AML-193 (cell line): ENCODE results near the gene CTU2.

Experiments used
- DNase-seq, 2 experiments: peaks; one replicate each; lab custom pipeline; 2025; lab: John Stamatoyannopoulos, UW

CTU2 gene

GRCh38 chr16:88743693-88744576 lies 37.6 kb downstream of the CTU2 start:
- DNase-seq, result peak in 1 of 2 experiments; percentile 19

GRCh38 chr16:88744577-88745521 lies 38.5 kb downstream of the CTU2 start:
- no peak for DNase-seq

GRCh38 chr16:88746506-88746905 lies 40.2 kb downstream of the CTU2 start:
- no peak for DNase-seq

GRCh38 chr16:88747588-88748301 lies 41.4 kb downstream of the CTU2 start:
- DNase-seq, result peak; percentile 74 to 81

- DNase-seq, result no peak
These were observed 42.1 kb downstream of the CTU2 start for GRCh38 chr16:88748364-88748763.

GRCh38 chr16:88749358-88749757 lies 43.1 kb downstream of the CTU2 start:
- DNase-seq, result no peak

- no peak for DNase-seq
These were observed 44.6 kb downstream of the CTU2 start for GRCh38 chr16:88750854-88751253.

- no peak for DNase-seq
These were observed 46.2 kb downstream of the CTU2 start for GRCh38 chr16:88752386-88753002.

- no peak for DNase-seq
These were observed 46.9 kb downstream of the CTU2 start for GRCh38 chr16:88753191-88753590.

- DNase-seq, result no peak
These were observed 47.3 kb downstream of the CTU2 start for GRCh38 chr16:88753602-88754001.

GRCh38 chr16:88754109-88754911 lies 48.0 kb downstream of the CTU2 start:
- no peak for DNase-seq

- DNase-seq, result no peak
These were observed 48.8 kb downstream of the CTU2 start for GRCh38 chr16:88754912-88755744.

- no peak for DNase-seq
These were observed 49.6 kb downstream of the CTU2 start for GRCh38 chr16:88755745-88756443.

GRCh38 chr16:88758227-88758943 lies 52.1 kb downstream of the CTU2 start:
- DNase-seq, result no peak

GRCh38 chr16:88758944-88759244 lies 52.6 kb downstream of the CTU2 start:
- DNase-seq, result no peak

- no peak for DNase-seq
These were observed 53.1 kb downstream of the CTU2 start for GRCh38 chr16:88759245-88759975.

- no peak for DNase-seq
These were observed 53.7 kb downstream of the CTU2 start for GRCh38 chr16:88759976-88760350.
